Measurements from ENCODE around the gene GLCCI1.

GRCh38 chr7:8078418-8078817, 109.8 kb downstream of the GLCCI1 start:
- TF ChIP-seq ZNF384 (IDR thresholded peaks at IDR 0.05) (no peak), HDGF (IDR thresholded peaks at IDR 0.05; ENCODE audit: borderline replicate concordance) (no peak), SP1 (IDR thresholded peaks at IDR 0.05) (no peak), FOXM1 (IDR thresholded peaks at IDR 0.05; ENCODE audit: borderline replicate concordance) (no peak), FOXA1 (IDR thresholded peaks at IDR 0.05) (no peak), CTBP1 (IDR thresholded peaks at IDR 0.05; ENCODE audit: borderline replicate concordance) (no peak), ELF4 (IDR thresholded peaks at IDR 0.05) (no peak), SUZ12 (IDR thresholded peaks at IDR 0.05) (no peak), BHLHE40 (IDR thresholded peaks at IDR 0.05; ENCODE audit: borderline replicate concordance) (no peak), NFRKB (IDR thresholded peaks at IDR 0.05) (no peak)

Data from HEK293T (cell line).